Temporal lobe (tissue), 1 donor: ENCODE results near the gene TMEM39A. TPM values are rescaled to one million over a fixed set of nuclear protein-coding genes. Genes with fewer than 3 reads are reported as not detected.

ENCODE experiments used
- total RNA-seq: library from RNA; depleted of rRNA; stranded (reverse); fragments of >200 nt; gene quantifications from one replicate; pipeline ENCODE4 v1.2.3, GENCODE V29; 2014

Gene TMEM39A
- total RNA-seq, 1 donor from 2014 or later: 10.3 TPM

Other genes starting within 250 kb of the TMEM39A start
- gene B4GALT4, start 222.7 kb downstream of the TMEM39A start, total RNA-seq: 7.4 TPM
- 4.7 TPM for gene ARHGAP31, start 169.2 kb downstream of the TMEM39A start, total RNA-seq
- 11.3 TPM for gene POGLUT1, start 5.3 kb upstream of the TMEM39A start, total RNA-seq
- gene TIMMDC1, start 34.9 kb upstream of the TMEM39A start, total RNA-seq: 19.4 TPM
- 0.49 TPM for gene CD80, start 96.0 kb upstream of the TMEM39A start, total RNA-seq
- 0.74 TPM for gene ADPRH, start 115.9 kb upstream of the TMEM39A start, total RNA-seq
- under 0.01 TPM for gene PLA1A, start 134.3 kb upstream of the TMEM39A start, total RNA-seq
- 1.5 TPM for gene POPDC2, start 197.0 kb upstream of the TMEM39A start, total RNA-seq
- 12.3 TPM for gene COX17, start 213.8 kb upstream of the TMEM39A start, total RNA-seq
- gene CFAP91, start 239.4 kb upstream of the TMEM39A start, total RNA-seq: 4.9 TPM